Measurements from ENCODE around the gene TBC1D22A.
"Not testable (repeated sequence)": the region's sequence is repeated elsewhere in the genome, so short reads cannot be mapped to it uniquely, and the experiment has no call there.

Gene TBC1D22A

GRCh38 chr22:47112994-47113852 lies 350.8 kb downstream of the TBC1D22A start:
- Histone ChIP-seq H3K27me3 (ENCODE audit: insufficient read depth, low read length) (no peaks in the 10 kb centered on the region), H2AFZ (ENCODE audit: low read depth, low read length) (no peak overlapping the region), H3K4me3 (ENCODE audit: low read length) (no peak overlapping the region), H3K9me3 (ENCODE audit: low read length) (no peaks in the 10 kb centered on the region), H3K4me1 (ENCODE audit: insufficient read depth, low read length) (no peaks in the 10 kb centered on the region), H3K36me3 (ENCODE audit: insufficient read depth, low read length) (no peaks in the 10 kb centered on the region)

- Histone ChIP-seq H3K4me1 (ENCODE audit: insufficient read depth, low read length) (no peaks in the 10 kb centered on the region), H3K27me3 (ENCODE audit: insufficient read depth, low read length) (no peaks in the 10 kb centered on the region), H3K9me3 (ENCODE audit: low read length) (no peaks in the 10 kb centered on the region), H3K36me3 (ENCODE audit: insufficient read depth, low read length) (no peaks in the 10 kb centered on the region), H3K4me3 (ENCODE audit: low read length) (no peak overlapping the region), H2AFZ (ENCODE audit: low read depth, low read length) (no peak overlapping the region)
Observed at GRCh38 chr22:47113853-47114415, 351.5 kb downstream of the TBC1D22A start.

GRCh38 chr22:47114813-47115517 lies 352.5 kb downstream of the TBC1D22A start:
- Histone ChIP-seq H3K36me3 (ENCODE audit: insufficient read depth, low read length) (no peaks in the 10 kb centered on the region), H3K4me3 (ENCODE audit: low read length) (no peak overlapping the region), H3K9me3 (ENCODE audit: low read length) (no peaks in the 10 kb centered on the region), H3K27me3 (ENCODE audit: insufficient read depth, low read length) (no peaks in the 10 kb centered on the region), H3K4me1 (ENCODE audit: insufficient read depth, low read length) (no peaks in the 10 kb centered on the region), H2AFZ (ENCODE audit: low read depth, low read length) (no peak overlapping the region)

- Histone ChIP-seq H2AFZ (ENCODE audit: low read depth, low read length) (no peak overlapping the region), H3K4me1 (ENCODE audit: insufficient read depth, low read length) (no peaks in the 10 kb centered on the region), H3K27me3 (ENCODE audit: insufficient read depth, low read length) (no peaks in the 10 kb centered on the region), H3K36me3 (ENCODE audit: insufficient read depth, low read length) (no peaks in the 10 kb centered on the region), H3K9me3 (ENCODE audit: low read length) (no peaks in the 10 kb centered on the region), H3K4me3 (ENCODE audit: low read length) (no peak overlapping the region)
Observed at GRCh38 chr22:47115518-47115890, 353.1 kb downstream of the TBC1D22A start.

- Histone ChIP-seq H3K9me3 (ENCODE audit: low read length) (no peaks in the 10 kb centered on the region), H3K4me1 (ENCODE audit: insufficient read depth, low read length) (no peaks in the 10 kb centered on the region), H3K36me3 (ENCODE audit: insufficient read depth, low read length) (no peaks in the 10 kb centered on the region), H3K27me3 (ENCODE audit: insufficient read depth, low read length) (no peaks in the 10 kb centered on the region), H2AFZ (ENCODE audit: low read depth, low read length) (no peak overlapping the region), H3K4me3 (ENCODE audit: low read length) (no peak overlapping the region)
Observed at GRCh38 chr22:47115921-47116320, 353.5 kb downstream of the TBC1D22A start.

- H2AFZ ChIP-seq (ENCODE audit: low read depth, low read length): no peak overlapping the region
- H3K4me3 ChIP-seq (ENCODE audit: low read length): no peak overlapping the region
- no peaks in the 10 kb centered on the region for H3K36me3 ChIP-seq (ENCODE audit: insufficient read depth, low read length)
- H3K27me3 ChIP-seq (ENCODE audit: insufficient read depth, low read length): no peaks in the 10 kb centered on the region
- no peaks in the 10 kb centered on the region for H3K9me3 ChIP-seq (ENCODE audit: low read length)
- H3K4me1 ChIP-seq (ENCODE audit: insufficient read depth, low read length): no peaks in the 10 kb centered on the region
Observed at GRCh38 chr22:47116426-47117341, 354.2 kb downstream of the TBC1D22A start.

- H3K9me3 ChIP-seq (ENCODE audit: low read length); H3K36me3 ChIP-seq (ENCODE audit: insufficient read depth, low read length); H3K4me3 ChIP-seq (ENCODE audit: low read length); H3K4me1 ChIP-seq (ENCODE audit: insufficient read depth, low read length); H3K27me3 ChIP-seq (ENCODE audit: insufficient read depth, low read length); H2AFZ ChIP-seq (ENCODE audit: low read depth, low read length): not testable (repeated sequence)
Observed at GRCh38 chr22:47117442-47117841, 355.0 kb downstream of the TBC1D22A start.

- Histone ChIP-seq H3K4me1 (ENCODE audit: insufficient read depth, low read length) (no peaks in the 10 kb centered on the region), H3K4me3 (ENCODE audit: low read length) (no peak overlapping the region), H3K36me3 (ENCODE audit: insufficient read depth, low read length) (no peaks in the 10 kb centered on the region), H3K9me3 (ENCODE audit: low read length) (no peaks in the 10 kb centered on the region), H3K27me3 (ENCODE audit: insufficient read depth, low read length) (no peaks in the 10 kb centered on the region), H2AFZ (ENCODE audit: low read depth, low read length) (no peak overlapping the region)
Observed at GRCh38 chr22:47119181-47119580, 356.7 kb downstream of the TBC1D22A start.

GRCh38 chr22:47120399-47120798 lies 357.9 kb downstream of the TBC1D22A start:
- H3K27me3 ChIP-seq (ENCODE audit: insufficient read depth, low read length): no peaks in the 10 kb centered on the region
- no peak overlapping the region for H2AFZ ChIP-seq (ENCODE audit: low read depth, low read length)
- H3K36me3 ChIP-seq (ENCODE audit: insufficient read depth, low read length): no peaks in the 10 kb centered on the region
- H3K4me1 ChIP-seq (ENCODE audit: insufficient read depth, low read length): no peaks in the 10 kb centered on the region
- H3K4me3 ChIP-seq (ENCODE audit: low read length): no peak overlapping the region
- H3K9me3 ChIP-seq (ENCODE audit: low read length): no peaks in the 10 kb centered on the region

- H3K4me1 ChIP-seq (ENCODE audit: insufficient read depth, low read length): no peaks in the 10 kb centered on the region
- H3K27me3 ChIP-seq (ENCODE audit: insufficient read depth, low read length): no peaks in the 10 kb centered on the region
- no peaks in the 10 kb centered on the region for H3K36me3 ChIP-seq (ENCODE audit: insufficient read depth, low read length)
- H3K4me3 ChIP-seq (ENCODE audit: low read length): no peak overlapping the region
- no peaks in the 10 kb centered on the region for H3K9me3 ChIP-seq (ENCODE audit: low read length)
- H2AFZ ChIP-seq (ENCODE audit: low read depth, low read length): no peak overlapping the region
Observed at GRCh38 chr22:47121791-47122190, 359.3 kb downstream of the TBC1D22A start.

- Histone ChIP-seq H2AFZ (ENCODE audit: low read depth, low read length) (no peak overlapping the region), H3K9me3 (ENCODE audit: low read length) (no peaks in the 10 kb centered on the region), H3K4me3 (ENCODE audit: low read length) (no peak overlapping the region)
Observed at GRCh38 chr22:47122441-47123000, 360.1 kb downstream of the TBC1D22A start.

GRCh38 chr22:47123006-47123826 lies 360.8 kb downstream of the TBC1D22A start:
- Histone ChIP-seq H3K27me3 (ENCODE audit: insufficient read depth, low read length) (no peaks in the 10 kb centered on the region), H2AFZ (ENCODE audit: low read depth, low read length) (no peak overlapping the region), H3K36me3 (ENCODE audit: insufficient read depth, low read length) (no peaks in the 10 kb centered on the region), H3K4me3 (ENCODE audit: low read length) (no peak overlapping the region), H3K9me3 (ENCODE audit: low read length) (no peaks in the 10 kb centered on the region), H3K4me1 (ENCODE audit: insufficient read depth, low read length) (no peaks in the 10 kb centered on the region)

More at GRCh38 chr22:47122441-47123000, 360.1 kb downstream of the TBC1D22A start:
- no peaks in the 10 kb centered on the region for H3K4me1 ChIP-seq (ENCODE audit: insufficient read depth, low read length)
- no peaks in the 10 kb centered on the region for H3K36me3 ChIP-seq (ENCODE audit: insufficient read depth, low read length)
- H3K27me3 ChIP-seq (ENCODE audit: insufficient read depth, low read length): no peaks in the 10 kb centered on the region
